ENCODE results near the gene KRTAP19-8. TPM values are rescaled to one million over a fixed set of nuclear protein-coding genes. Genes with fewer than 3 reads are reported as not detected.

Gene KRTAP19-8, protein sequence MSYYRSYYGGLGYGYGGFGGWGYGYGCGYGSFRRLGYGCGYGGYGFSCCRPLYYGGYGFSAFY
- total RNA-seq: not detected

DNA sequence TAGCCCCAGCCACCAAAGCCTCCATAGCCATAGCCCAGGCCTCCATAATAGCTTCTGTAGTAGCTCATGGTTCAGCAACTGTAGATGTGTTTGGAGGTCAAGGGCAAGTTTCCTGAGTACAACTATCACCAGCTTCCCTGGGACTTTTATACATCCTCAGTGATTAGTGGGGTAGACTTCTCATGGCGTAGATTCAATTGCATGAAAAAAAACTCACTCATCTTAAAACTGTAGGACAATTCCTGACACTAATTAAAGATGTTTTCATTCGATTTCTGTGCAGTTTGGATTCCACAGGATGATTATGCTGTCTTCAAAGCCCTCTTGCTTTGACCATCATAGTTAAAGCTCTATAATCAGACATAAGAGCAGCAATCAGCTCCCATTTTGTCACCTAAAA, at the start of gene KRTAP19-8:
Gene KRTAP19-8, minus strand, starts transcription at position 101 of the 400 bp plus-strand sequence. Its CDS starts 33 bp downstream, at position 68.
- peaks cover 32% of the 10 kb centered on the region for H3K27me3 Mint-ChIP-seq (ENCODE audit: low read depth)
- H3K4me3 Mint-ChIP-seq: no peak within 1 kb of the TSS
- H3K27ac Mint-ChIP-seq: no peak within 1 kb of the TSS
- no peaks in the 10 kb centered on the region for H3K4me1 Mint-ChIP-seq (ENCODE audit: low read depth)
- no peaks in the 10 kb centered on the region for H3K36me3 Mint-ChIP-seq (ENCODE audit: insufficient read depth in 2 of 2)
- peaks cover 0 to 2% of the 10 kb centered on the region in 2 donors for H3K9me3 Mint-ChIP-seq
- DNase-seq (no peak), ATAC-seq (replicated peaks in 1 of 2) (no peak)

DNA sequence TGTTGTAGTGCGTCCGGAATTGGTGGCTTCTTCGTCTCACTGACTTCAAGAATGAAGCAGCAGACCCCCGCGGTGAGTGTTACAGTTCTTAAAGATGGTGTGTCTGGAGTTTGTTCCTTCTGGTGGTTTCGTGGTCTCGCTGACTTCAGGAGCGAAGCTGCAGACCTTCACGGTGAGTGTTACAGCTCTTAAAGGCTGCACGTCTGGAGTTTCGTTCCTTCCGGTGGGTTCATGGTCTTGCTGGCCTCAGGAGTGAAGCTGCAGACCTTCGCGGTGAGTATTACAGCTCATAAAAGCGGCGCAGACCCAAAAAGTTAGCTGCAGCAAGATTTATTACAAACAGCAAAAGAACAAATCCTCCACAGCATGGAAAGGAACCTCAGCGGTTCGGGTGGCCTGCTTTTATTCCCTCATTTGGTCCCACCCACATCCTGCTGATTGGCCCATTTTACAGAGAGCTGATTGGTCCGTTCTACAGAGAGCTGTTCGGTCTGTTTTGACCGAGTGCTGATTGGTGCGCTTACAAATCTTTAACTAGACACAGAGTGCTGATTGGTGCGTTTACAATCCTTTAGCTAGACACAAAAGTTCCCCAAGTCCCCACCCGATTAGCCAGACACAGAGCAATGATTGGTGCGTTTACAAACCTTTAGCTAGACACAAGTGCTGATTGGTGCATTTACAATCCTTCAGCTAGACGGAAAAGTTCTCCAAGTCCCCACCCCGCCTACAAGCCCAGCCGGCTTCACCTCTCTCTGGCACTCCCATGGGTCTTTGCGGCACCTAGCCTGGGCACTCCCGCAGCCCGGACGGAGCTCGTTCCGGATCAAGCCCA, 49.6 kb upstream of the KRTAP19-8 start:
- Mint-ChIP-seq H3K4me3 (peak overlapping the region; percentile 59 to 70), H3K36me3 (ENCODE audit: insufficient read depth in 2 of 2) (peaks cover 0 to 3% of the 10 kb centered on the region in 2 donors), H3K9me3 (no peaks in the 10 kb centered on the region), H3K4me1 (ENCODE audit: low read depth) (peaks cover 26% of the 10 kb centered on the region), H3K27ac (no peak overlapping the region), H3K27me3 (ENCODE audit: low read depth) (peaks cover 29% of the 10 kb centered on the region)
- ATAC-seq (replicated peaks in 1 of 2) (no peak), DNase-seq (no peak)

- Mint-ChIP-seq H3K4me3 (no peak overlapping the region), H3K36me3 (ENCODE audit: insufficient read depth in 2 of 2) (peaks cover 0 to 3% of the 10 kb centered on the region in 2 donors), H3K9me3 (no peaks in the 10 kb centered on the region), H3K27me3 (ENCODE audit: low read depth) (peaks cover 27% of the 10 kb centered on the region), H3K27ac (no peak overlapping the region), H3K4me1 (ENCODE audit: low read depth) (peaks cover 25% of the 10 kb centered on the region)
- DNase-seq (no peak), ATAC-seq (replicated peaks in 1 of 2) (no peak)
Measured at GRCh38 chr21:31084689-31085088, 46.4 kb upstream of the KRTAP19-8 start.

GRCh38 chr21:31078796-31079195, 40.5 kb upstream of the KRTAP19-8 start:
- DNase-seq (peak; percentile 30 to 33), ATAC-seq (replicated peaks in 1 of 2) (peak; percentile 94 to 95)
- H3K9me3 Mint-ChIP-seq: no peaks in the 10 kb centered on the region
- H3K4me3 Mint-ChIP-seq: no peak overlapping the region
- no peak overlapping the region for H3K27ac Mint-ChIP-seq
- peaks cover 20% of the 10 kb centered on the region for H3K4me1 Mint-ChIP-seq (ENCODE audit: low read depth)
- no peaks in the 10 kb centered on the region for H3K36me3 Mint-ChIP-seq (ENCODE audit: insufficient read depth in 2 of 2)
- H3K27me3 Mint-ChIP-seq (ENCODE audit: low read depth): peaks cover 30% of the 10 kb centered on the region

- DNase-seq (no peak), ATAC-seq (replicated peaks in 1 of 2) (no peak)
- Mint-ChIP-seq H3K9me3 (no peaks in the 10 kb centered on the region), H3K27me3 (ENCODE audit: low read depth) (peaks cover 35% of the 10 kb centered on the region), H3K36me3 (ENCODE audit: insufficient read depth in 2 of 2) (no peaks in the 10 kb centered on the region), H3K4me3 (no peak overlapping the region), H3K27ac (no peak overlapping the region), H3K4me1 (ENCODE audit: low read depth) (peaks cover 20% of the 10 kb centered on the region)
Measured at GRCh38 chr21:31078216-31078615, 39.9 kb upstream of the KRTAP19-8 start.

DNA sequence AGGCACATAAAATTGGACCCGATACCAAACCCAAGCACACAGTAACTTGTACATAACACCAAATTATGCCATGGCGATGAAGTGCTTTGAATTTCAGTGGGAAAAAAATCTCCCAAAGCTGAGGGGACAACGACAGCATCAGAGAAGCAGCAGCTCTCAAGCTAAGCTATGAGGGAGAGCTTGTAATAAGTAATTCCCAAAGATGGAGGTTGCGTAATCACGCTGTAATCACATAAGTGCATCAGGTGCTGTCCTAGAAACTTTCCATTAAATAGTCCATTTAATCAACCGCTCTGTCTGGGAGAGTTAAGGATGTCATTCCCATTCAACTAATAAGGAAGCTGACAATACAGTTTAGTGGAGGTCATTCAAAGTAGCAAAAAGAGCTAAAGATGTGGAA, 37.6 kb upstream of the KRTAP19-8 start:
- Mint-ChIP-seq H3K36me3 (ENCODE audit: insufficient read depth in 2 of 2) (no peaks in the 10 kb centered on the region), H3K27me3 (ENCODE audit: low read depth) (peaks cover 47% of the 10 kb centered on the region), H3K9me3 (no peaks in the 10 kb centered on the region), H3K27ac (no peak overlapping the region), H3K4me3 (no peak overlapping the region), H3K4me1 (ENCODE audit: low read depth) (peaks cover 27% of the 10 kb centered on the region)
- ATAC-seq (replicated peaks in 1 of 2) (no peak), DNase-seq (no peak)

DNA sequence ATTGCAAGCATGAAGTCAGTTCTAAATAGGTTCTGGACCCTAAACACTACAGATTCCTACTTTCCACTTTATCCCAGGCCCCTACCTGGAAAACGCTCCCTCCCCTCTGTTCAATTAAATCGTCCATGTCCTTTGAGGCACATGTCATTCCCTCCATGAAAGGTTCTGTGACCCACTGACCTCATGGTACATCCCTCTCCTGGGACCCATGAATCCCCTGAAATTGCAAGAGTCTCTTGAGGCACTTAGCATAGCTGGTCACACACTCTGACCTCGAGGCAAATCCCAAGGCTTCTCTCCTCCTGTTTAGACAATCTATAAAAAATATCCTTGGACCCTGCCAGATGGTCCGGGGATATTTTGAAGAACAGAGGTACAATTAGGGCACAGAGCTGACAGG, 34.3 kb upstream of the KRTAP19-8 start:
- no peaks in the 10 kb centered on the region for H3K36me3 Mint-ChIP-seq (ENCODE audit: insufficient read depth in 2 of 2)
- H3K9me3 Mint-ChIP-seq: no peaks in the 10 kb centered on the region
- H3K4me1 Mint-ChIP-seq (ENCODE audit: low read depth): peaks cover 7% of the 10 kb centered on the region
- ATAC-seq (replicated peaks in 1 of 2) (no peak), DNase-seq (no peak)
- H3K27me3 Mint-ChIP-seq (ENCODE audit: low read depth): peaks cover 57% of the 10 kb centered on the region
- H3K27ac Mint-ChIP-seq: no peak overlapping the region
- H3K4me3 Mint-ChIP-seq: no peak overlapping the region

- ATAC-seq (replicated peaks in 1 of 2) (no peak), DNase-seq (no peak)
- Mint-ChIP-seq H3K4me1 (ENCODE audit: low read depth) (no peaks in the 10 kb centered on the region), H3K36me3 (ENCODE audit: insufficient read depth in 2 of 2) (no peaks in the 10 kb centered on the region), H3K9me3 (no peaks in the 10 kb centered on the region), H3K27me3 (ENCODE audit: low read depth) (peaks cover 11% of the 10 kb centered on the region), H3K27ac (no peak overlapping the region), H3K4me3 (no peak overlapping the region)
Measured at GRCh38 chr21:31064803-31065202, 26.5 kb upstream of the KRTAP19-8 start.

GRCh38 chr21:31052489-31053142, 14.3 kb upstream of the KRTAP19-8 start:
- DNase-seq (no peak), ATAC-seq (replicated peaks in 1 of 2) (no peak)
- Mint-ChIP-seq H3K27ac (no peak overlapping the region), H3K9me3 (peaks cover 2 to 3% of the 10 kb centered on the region in 2 donors), H3K36me3 (ENCODE audit: insufficient read depth in 2 of 2) (peaks cover 0 to 2% of the 10 kb centered on the region in 2 donors), H3K27me3 (ENCODE audit: low read depth) (peaks cover 13% of the 10 kb centered on the region), H3K4me1 (ENCODE audit: low read depth) (no peaks in the 10 kb centered on the region), H3K4me3 (no peak overlapping the region)

GRCh38 chr21:31050577-31051157, 12.4 kb upstream of the KRTAP19-8 start:
- ATAC-seq (replicated peaks in 1 of 2) (no peak), DNase-seq (no peak)
- H3K27me3 Mint-ChIP-seq (ENCODE audit: low read depth): peaks cover 13% of the 10 kb centered on the region
- H3K36me3 Mint-ChIP-seq (ENCODE audit: insufficient read depth in 2 of 2): no peaks in the 10 kb centered on the region
- no peak overlapping the region for H3K4me3 Mint-ChIP-seq
- no peaks in the 10 kb centered on the region for H3K4me1 Mint-ChIP-seq (ENCODE audit: low read depth)
- no peaks in the 10 kb centered on the region for H3K9me3 Mint-ChIP-seq
- H3K27ac Mint-ChIP-seq: no peak overlapping the region

GRCh38 chr21:31045841-31046240, 7.6 kb upstream of the KRTAP19-8 start:
- ATAC-seq (replicated peaks in 1 of 2) (no peak), DNase-seq (no peak)
- H3K27me3 Mint-ChIP-seq (ENCODE audit: low read depth): peaks cover 31% of the 10 kb centered on the region
- H3K4me1 Mint-ChIP-seq (ENCODE audit: low read depth): no peaks in the 10 kb centered on the region
- no peak overlapping the region for H3K4me3 Mint-ChIP-seq
- no peaks in the 10 kb centered on the region for H3K36me3 Mint-ChIP-seq (ENCODE audit: insufficient read depth in 2 of 2)
- H3K27ac Mint-ChIP-seq: no peak overlapping the region
- H3K9me3 Mint-ChIP-seq: no peaks in the 10 kb centered on the region

DNA sequence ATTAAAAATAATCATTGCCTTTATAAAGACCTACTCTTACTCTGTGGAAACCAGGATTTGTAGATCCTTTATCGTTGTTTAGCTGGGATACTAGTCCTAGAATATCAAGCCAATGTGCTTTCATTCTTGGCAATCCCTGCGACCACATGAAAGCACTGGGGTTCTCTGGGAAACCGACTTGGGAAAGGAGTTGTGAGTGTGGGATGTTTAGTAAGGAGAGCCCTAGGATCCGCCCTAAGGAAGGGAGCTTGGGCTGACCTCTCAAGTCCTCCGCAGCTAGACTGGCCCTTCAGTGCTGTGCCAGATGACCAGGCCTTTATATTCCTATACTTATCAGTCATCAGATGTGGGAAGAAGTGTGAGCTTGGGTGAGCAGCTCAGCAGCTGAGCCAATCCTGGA, 5.2 kb upstream of the KRTAP19-8 start:
- Mint-ChIP-seq H3K27ac (no peak overlapping the region), H3K36me3 (ENCODE audit: insufficient read depth in 2 of 2) (no peaks in the 10 kb centered on the region), H3K9me3 (no peaks in the 10 kb centered on the region), H3K4me3 (no peak overlapping the region), H3K4me1 (ENCODE audit: low read depth) (no peaks in the 10 kb centered on the region), H3K27me3 (ENCODE audit: low read depth) (peaks cover 26% of the 10 kb centered on the region)
- ATAC-seq (replicated peaks in 1 of 2) (no peak), DNase-seq (no peak)

DNA sequence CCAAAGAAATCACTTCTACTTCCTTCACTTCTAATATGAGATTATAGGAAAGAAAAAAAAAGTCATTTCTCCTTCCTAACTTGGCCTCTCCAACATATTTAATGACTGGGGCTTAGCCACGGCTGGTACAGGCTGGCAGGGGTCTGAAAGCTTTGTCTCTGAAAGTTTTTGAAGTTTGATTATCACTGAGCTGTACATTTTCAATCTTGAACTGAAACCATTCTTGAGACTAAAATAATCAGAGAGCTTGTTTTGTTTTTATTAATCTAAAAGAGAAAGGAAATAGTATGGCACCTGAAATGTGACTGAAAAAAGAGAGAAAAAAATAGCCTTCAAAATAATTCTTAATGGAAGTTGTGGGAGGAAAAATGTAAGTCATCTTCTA, 3.8 kb upstream of the KRTAP19-8 start:
- no peak overlapping the region for H3K4me3 Mint-ChIP-seq
- no peak overlapping the region for H3K27ac Mint-ChIP-seq
- H3K36me3 Mint-ChIP-seq (ENCODE audit: insufficient read depth in 2 of 2): no peaks in the 10 kb centered on the region
- H3K9me3 Mint-ChIP-seq: peaks cover 0 to 1% of the 10 kb centered on the region in 2 donors
- peaks cover 35% of the 10 kb centered on the region for H3K27me3 Mint-ChIP-seq (ENCODE audit: low read depth)
- DNase-seq (no peak), ATAC-seq (replicated peaks in 1 of 2) (no peak)
- no peaks in the 10 kb centered on the region for H3K4me1 Mint-ChIP-seq (ENCODE audit: low read depth)

Measured in activated T-cell treated with anti-CD3 and anti-CD28 coated beads, Interleukin-2, amount 50 U/mL, for 72 hours (primary cell).